IPS-11a (cell line): ENCODE measurements around the gene CDC45.

Experiments
- H3K4me3 ChIP-seq: one replicate; pipeline ENCODE4 v1.5.1; 2013; ENCODE audit warnings: low read depth, low read length, control low read depth

CDC45 gene

GRCh38 chr22:19510919-19511341 is 31.2 kb downstream of the CDC45 start:
- H3K4me3 ChIP-seq: no peak overlapping the region

DNA sequence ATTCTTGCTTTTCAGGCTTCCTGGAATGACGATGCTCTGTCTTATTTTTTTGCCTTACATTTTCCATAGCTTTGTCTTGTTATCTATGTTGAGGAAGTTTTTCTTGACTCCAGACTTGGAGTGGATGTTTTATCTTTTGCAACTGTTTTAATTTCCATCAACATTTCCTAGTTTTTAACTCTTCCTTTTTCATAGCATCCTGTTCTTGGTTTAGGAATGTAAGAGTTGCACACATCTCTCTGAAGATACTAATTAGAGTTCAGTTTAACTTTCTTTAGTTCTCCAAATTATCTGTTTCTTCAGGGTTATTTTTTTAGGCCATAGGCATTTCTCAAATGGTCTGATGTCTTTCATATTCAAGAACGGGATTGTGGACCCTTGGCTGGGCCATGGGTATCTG is 34.1 kb downstream of the CDC45 start:
- no peak overlapping the region for H3K4me3 ChIP-seq

GRCh38 chr22:19514831-19515565 is 35.3 kb downstream of the CDC45 start:
- no peak overlapping the region for H3K4me3 ChIP-seq

DNA sequence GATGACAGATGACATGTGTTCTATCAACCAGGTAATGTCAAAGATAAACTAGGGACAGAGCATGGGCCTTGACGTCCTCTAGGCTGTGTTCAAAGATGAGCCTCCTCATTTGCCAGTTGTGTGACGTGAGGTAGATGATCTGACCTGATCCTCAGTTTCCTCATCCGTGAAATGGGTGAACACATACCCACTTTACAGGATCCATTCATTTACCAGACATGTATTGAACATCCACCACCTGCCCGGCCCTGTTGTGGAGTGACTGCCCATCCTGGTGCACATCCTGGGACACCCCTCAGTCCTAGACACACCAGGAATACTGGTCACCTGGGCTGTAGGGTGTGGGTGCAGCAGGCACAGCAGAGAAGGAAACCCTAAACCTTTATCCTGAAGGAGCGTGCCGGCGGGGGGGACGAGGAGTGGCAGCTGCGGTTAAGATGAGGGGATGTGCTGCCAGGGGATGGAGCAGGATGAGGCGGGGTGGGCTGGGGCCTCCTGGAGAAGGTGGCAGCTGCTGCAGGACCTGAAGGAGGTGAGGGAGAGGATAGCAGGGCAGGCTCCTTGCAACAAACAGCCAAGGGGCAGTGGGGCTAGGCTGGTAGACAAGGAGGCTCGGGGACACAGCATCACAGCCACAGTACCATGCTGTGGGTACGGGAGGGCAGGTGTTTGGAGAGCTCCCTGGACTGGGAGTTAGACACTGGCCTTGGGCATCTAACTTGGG is 36.1 kb downstream of the CDC45 start:
- no peak overlapping the region for H3K4me3 ChIP-seq

GRCh38 chr22:19516378-19517170 is 36.9 kb downstream of the CDC45 start:
- H3K4me3 ChIP-seq: no peak overlapping the region

GRCh38 chr22:19517171-19517500 is 37.4 kb downstream of the CDC45 start:
- H3K4me3 ChIP-seq: no peak overlapping the region

DNA sequence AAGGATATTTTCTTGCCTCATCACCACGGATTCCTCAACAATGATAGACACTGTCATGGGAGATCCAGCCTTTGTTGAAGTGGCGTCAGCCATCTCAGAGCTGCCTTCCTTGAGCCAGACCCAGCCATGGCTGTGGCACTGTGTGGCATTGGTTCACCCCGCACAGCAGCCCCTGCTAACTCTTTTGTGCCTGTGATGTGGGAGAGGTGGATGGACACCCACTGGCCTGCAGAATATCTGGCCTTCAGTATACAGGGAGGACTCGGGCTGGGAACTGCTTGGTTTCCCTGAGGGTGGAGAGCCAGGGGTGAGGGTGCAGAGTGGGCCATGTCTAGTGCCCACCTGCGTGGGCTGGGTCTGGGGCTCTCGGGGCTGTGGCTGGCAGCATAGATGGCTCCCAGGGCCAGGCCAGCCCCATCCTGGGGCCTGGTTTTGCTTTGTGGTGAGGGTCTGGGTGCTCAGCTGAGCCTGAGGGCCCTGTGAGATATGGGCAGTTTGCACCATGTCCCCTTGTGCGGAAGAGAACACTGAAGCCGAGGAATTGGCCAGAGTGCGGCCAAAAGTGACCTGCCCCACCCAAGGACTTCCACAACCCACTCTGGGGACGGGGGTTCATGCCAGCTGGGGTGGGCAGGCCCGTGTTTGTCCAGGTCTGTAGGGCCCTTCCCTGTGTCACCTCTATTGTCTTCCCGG is 38.3 kb downstream of the CDC45 start:
- H3K4me3 ChIP-seq: no peak overlapping the region

DNA sequence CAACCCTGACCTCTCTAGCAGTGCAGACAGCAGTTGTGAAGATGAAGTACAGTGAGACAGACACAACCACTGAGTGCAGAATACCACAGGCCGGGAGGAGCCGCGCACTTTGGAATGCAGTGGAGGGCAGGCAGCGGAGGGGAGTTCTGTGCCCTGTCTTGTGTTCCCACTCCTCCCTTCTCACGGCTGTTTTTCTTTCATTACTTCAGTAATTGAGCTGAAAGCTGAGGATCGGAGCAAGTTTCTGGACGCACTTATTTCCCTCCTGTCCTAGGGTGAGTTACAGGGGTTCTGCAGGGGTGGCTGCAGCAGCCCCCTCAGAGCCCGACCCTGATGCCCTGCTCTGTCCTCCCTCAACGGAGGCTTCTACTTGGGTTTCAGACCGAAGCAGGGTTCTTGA is 38.9 kb downstream of the CDC45 start:
- H3K4me3 ChIP-seq: no peak overlapping the region

GRCh38 chr22:19519041-19519926 is 39.6 kb downstream of the CDC45 start:
- H3K4me3 ChIP-seq: no peak overlapping the region

DNA sequence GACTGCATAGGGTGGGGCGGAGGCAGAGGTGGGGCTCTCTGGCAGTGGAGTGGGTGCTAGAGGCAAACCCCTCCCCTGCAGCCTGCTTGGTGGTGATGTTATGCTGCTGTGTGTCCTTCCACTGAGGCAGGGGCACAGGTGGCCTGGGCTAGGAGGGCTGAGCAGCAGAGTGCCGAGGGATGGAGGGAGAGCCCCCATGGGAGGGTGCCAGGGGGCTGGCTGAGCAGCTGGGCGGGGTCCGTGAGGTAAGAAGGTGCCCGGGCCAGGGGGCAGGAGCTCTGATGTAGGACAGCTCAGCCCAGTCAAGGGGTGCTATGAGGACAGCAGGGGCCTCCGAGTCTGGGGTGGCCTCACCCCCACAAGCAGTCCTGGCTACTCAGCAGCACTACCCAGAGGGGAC is 40.3 kb downstream of the CDC45 start:
- no peak overlapping the region for H3K4me3 ChIP-seq

GRCh38 chr22:19520566-19521305 is 41.0 kb downstream of the CDC45 start:
- H3K4me3 ChIP-seq: no peak overlapping the region

DNA sequence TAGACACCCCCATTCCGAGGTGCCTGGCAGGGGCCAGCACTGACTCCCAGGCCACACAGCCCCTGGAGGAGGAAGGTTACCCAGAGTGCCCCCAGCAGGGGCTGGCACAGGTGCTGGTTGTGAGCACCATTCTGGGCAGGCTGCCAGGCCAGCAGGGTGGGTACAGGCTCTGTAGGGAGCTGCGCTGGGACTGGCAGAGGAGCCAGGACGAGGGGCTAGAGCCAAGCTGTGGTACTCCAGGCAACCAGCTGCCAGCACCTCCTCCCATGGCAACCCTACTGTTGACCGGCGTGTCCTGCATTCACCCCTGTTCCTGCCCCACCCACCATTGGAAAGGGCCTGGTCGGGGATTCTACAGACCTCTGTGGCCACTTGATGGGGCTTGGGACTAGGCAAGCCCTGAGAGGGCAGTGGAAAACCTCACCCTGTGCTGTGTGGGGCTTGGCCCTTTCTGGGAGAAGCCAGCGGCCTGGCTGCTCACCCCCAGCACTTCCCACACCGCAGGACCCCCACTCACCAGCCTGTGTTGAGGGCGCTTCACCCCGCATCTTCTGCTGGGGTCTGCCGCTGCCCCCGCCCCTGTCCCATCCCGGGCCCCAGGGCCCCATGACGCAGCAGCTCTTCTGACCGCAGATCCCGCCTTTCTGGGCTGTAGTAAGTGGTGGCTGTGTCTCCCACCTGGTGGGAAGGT is 42.6 kb downstream of the CDC45 start:
- no peak overlapping the region for H3K4me3 ChIP-seq

GRCh38 chr22:19522881-19523239 is 43.1 kb downstream of the CDC45 start:
- H3K4me3 ChIP-seq: no peak overlapping the region

DNA sequence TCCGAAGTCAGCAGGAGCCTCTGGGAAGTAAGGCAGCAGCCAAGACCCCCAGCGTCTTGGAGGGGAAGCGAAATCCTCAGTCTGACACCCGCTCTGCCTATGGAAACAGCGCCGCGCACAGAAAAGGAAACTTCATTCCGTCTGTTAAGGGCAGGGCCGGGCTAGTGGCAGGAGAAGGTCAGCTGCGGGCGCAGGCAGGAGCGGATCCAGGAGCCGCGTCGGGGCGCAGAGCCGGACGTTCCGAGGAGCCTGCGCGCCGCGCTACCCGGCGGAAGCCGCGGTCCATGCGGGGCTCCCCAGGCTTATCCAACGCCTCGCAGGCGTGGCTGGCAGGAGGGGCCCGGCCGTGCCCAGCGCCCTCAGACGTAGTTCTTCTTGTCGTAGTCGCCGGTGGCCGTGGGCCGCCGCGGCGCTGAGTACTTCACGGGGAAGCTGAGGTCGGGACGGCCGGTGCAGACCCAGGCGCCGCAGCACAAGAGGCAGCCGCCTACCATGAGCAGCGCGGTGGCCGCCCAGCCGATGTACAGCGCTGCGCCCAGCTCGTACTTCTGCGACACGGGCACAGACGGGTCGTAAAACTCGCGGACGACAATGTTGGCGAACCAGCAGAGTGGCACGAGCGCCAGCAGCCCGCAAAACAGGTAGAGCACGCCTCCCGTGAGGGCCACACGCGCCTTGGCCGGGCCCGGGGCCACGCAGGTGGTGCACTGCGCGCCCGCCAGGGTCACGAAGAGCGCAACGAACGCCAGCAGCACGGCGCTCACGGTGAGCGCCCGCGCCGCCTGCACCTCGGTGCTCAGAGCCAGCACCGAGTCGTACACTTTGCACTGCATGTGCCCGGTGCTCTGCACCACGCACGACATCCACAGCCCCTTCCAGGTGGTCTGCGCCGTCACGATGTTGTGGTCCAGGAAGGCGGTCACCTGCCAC is 43.8 kb downstream of the CDC45 start:
- H3K4me3 ChIP-seq: peak overlapping the region; percentile 28

GRCh38 chr22:19524170-19525115 is 44.7 kb downstream of the CDC45 start, which contains the start of gene CLDN5:
Gene CLDN5 (minus strand): TSS chr22:19524410. CDS start chr22:19524255, 155 bp downstream.
- H3K4me3 ChIP-seq: peak within 1 kb of the TSS; percentile 28

DNA sequence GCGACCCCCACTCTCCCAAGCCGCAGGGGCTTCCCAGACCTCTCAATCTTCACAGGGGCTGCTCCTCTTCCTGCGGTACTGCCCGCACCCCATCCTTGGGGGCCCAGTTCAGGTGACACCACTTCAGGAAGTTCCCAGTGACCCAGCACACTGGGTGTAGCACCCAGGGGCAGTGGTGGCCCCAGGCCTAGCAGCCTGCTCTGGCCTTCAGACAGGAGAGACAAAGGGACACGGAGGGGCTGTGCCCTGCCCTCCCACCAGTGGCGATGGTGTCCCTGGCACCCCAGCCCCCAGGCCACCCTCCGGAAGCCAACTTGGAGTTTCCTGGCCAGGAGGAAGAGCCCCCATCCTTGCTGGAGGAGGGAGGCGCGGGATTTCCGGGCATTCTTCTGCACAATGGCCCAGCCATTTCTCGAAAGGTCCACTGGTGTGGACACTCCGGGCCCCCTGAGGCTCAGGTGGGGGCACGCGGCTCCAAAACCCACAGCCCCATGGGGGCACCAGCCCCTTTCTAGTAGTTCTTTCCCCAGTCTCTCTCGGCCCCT is 45.5 kb downstream of the CDC45 start:
- no peak overlapping the region for H3K4me3 ChIP-seq
